Measurements from ENCODE around the gene DENND6B. TPM values are rescaled to one million over a fixed set of nuclear protein-coding genes. Genes with fewer than 3 reads are reported as not detected.

DENND6B gene
- total RNA-seq, 2 experiments from 2014 or later = 4.2 to 4.7 TPM

GRCh38 chr22:50292643-50293440 is 34.0 kb downstream of the DENND6B start:
- Mint-ChIP-seq H3K27me3 (peaks cover 6% of the 10 kb centered on the region), H3K4me1 (peaks cover 15% of the 10 kb centered on the region), H3K27ac (peak overlapping the region; percentile 68), H3K9me3 (no peaks in the 10 kb centered on the region), H3K36me3 (no peaks in the 10 kb centered on the region), H3K4me3 (peak overlapping the region; percentile 80)
- peak; percentile 32 for DNase-seq

- Mint-ChIP-seq H3K9me3 (no peaks in the 10 kb centered on the region), H3K4me1 (peaks cover 15% of the 10 kb centered on the region), H3K27ac (no peak overlapping the region), H3K36me3 (no peaks in the 10 kb centered on the region), H3K4me3 (no peak overlapping the region), H3K27me3 (peaks cover 6% of the 10 kb centered on the region)
- DNase-seq = no peak
Observed at GRCh38 chr22:50289942-50290630, 36.7 kb downstream of the DENND6B start.

GRCh38 chr22:50289151-50289941 is 37.5 kb downstream of the DENND6B start:
- H3K4me3 Mint-ChIP-seq = no peak overlapping the region
- H3K27ac Mint-ChIP-seq = no peak overlapping the region
- no peaks in the 10 kb centered on the region for H3K9me3 Mint-ChIP-seq
- H3K36me3 Mint-ChIP-seq = no peaks in the 10 kb centered on the region
- peaks cover 15% of the 10 kb centered on the region for H3K4me1 Mint-ChIP-seq
- DNase-seq = no peak
- H3K27me3 Mint-ChIP-seq = peaks cover 6% of the 10 kb centered on the region

- Mint-ChIP-seq H3K27me3 (peaks cover 6% of the 10 kb centered on the region), H3K27ac (no peak overlapping the region), H3K9me3 (no peaks in the 10 kb centered on the region), H3K36me3 (no peaks in the 10 kb centered on the region), H3K4me1 (peaks cover 8% of the 10 kb centered on the region), H3K4me3 (no peak overlapping the region)
- no peak for DNase-seq
Observed at GRCh38 chr22:50287731-50288130, 39.1 kb downstream of the DENND6B start.

GRCh38 chr22:50286701-50287318 is 40.0 kb downstream of the DENND6B start:
- Mint-ChIP-seq H3K4me3 (no peak overlapping the region), H3K36me3 (no peaks in the 10 kb centered on the region), H3K9me3 (no peaks in the 10 kb centered on the region), H3K4me1 (peaks cover under 1% of the 10 kb centered on the region), H3K27ac (no peak overlapping the region), H3K27me3 (peaks cover 3% of the 10 kb centered on the region)
- no peak for DNase-seq

- H3K9me3 Mint-ChIP-seq = no peaks in the 10 kb centered on the region
- DNase-seq = no peak
- no peaks in the 10 kb centered on the region for H3K4me1 Mint-ChIP-seq
- H3K4me3 Mint-ChIP-seq = no peak overlapping the region
- H3K27ac Mint-ChIP-seq = no peak overlapping the region
- H3K27me3 Mint-ChIP-seq = no peaks in the 10 kb centered on the region
- no peaks in the 10 kb centered on the region for H3K36me3 Mint-ChIP-seq
Observed at GRCh38 chr22:50286275-50286674, 40.5 kb downstream of the DENND6B start.

GRCh38 chr22:50285568-50286229 is 41.1 kb downstream of the DENND6B start:
- Mint-ChIP-seq H3K4me1 (no peaks in the 10 kb centered on the region), H3K27me3 (no peaks in the 10 kb centered on the region), H3K4me3 (no peak overlapping the region), H3K36me3 (no peaks in the 10 kb centered on the region), H3K27ac (no peak overlapping the region), H3K9me3 (no peaks in the 10 kb centered on the region)
- no peak for DNase-seq

GRCh38 chr22:50284479-50284878 is 42.3 kb downstream of the DENND6B start:
- Mint-ChIP-seq H3K4me3 (no peak overlapping the region), H3K4me1 (no peaks in the 10 kb centered on the region), H3K36me3 (peaks cover 1% of the 10 kb centered on the region), H3K27me3 (no peaks in the 10 kb centered on the region), H3K9me3 (no peaks in the 10 kb centered on the region), H3K27ac (no peak overlapping the region)
- DNase-seq = no peak

- Mint-ChIP-seq H3K9me3 (no peaks in the 10 kb centered on the region), H3K4me3 (no peak overlapping the region), H3K27me3 (no peaks in the 10 kb centered on the region), H3K36me3 (peaks cover 1% of the 10 kb centered on the region), H3K4me1 (no peaks in the 10 kb centered on the region), H3K27ac (no peak overlapping the region)
- DNase-seq = no peak
Observed at GRCh38 chr22:50283821-50284220, 43.0 kb downstream of the DENND6B start.

- Mint-ChIP-seq H3K27me3 (no peaks in the 10 kb centered on the region), H3K4me1 (no peaks in the 10 kb centered on the region), H3K4me3 (no peak overlapping the region), H3K36me3 (peaks cover 1% of the 10 kb centered on the region), H3K27ac (no peak overlapping the region), H3K9me3 (no peaks in the 10 kb centered on the region)
- no peak for DNase-seq
Observed at GRCh38 chr22:50282361-50283155, 44.3 kb downstream of the DENND6B start.

- Mint-ChIP-seq H3K27me3 (no peaks in the 10 kb centered on the region), H3K27ac (no peak overlapping the region), H3K4me3 (no peak overlapping the region), H3K9me3 (no peaks in the 10 kb centered on the region), H3K36me3 (peaks cover 1% of the 10 kb centered on the region), H3K4me1 (no peaks in the 10 kb centered on the region)
- no peak for DNase-seq
Observed at GRCh38 chr22:50281957-50282356, 44.9 kb downstream of the DENND6B start.

GRCh38 chr22:50281384-50281760 is 45.4 kb downstream of the DENND6B start:
- no peak for DNase-seq
- no peaks in the 10 kb centered on the region for H3K27me3 Mint-ChIP-seq
- H3K27ac Mint-ChIP-seq = no peak overlapping the region
- no peaks in the 10 kb centered on the region for H3K9me3 Mint-ChIP-seq
- H3K4me3 Mint-ChIP-seq = no peak overlapping the region
- H3K4me1 Mint-ChIP-seq = no peaks in the 10 kb centered on the region
- H3K36me3 Mint-ChIP-seq = peaks cover 1% of the 10 kb centered on the region

- peaks cover 1% of the 10 kb centered on the region for H3K36me3 Mint-ChIP-seq
- DNase-seq = no peak
Observed at GRCh38 chr22:50280708-50281383, 46.0 kb downstream of the DENND6B start.

More at GRCh38 chr22:50280708-50281383, 46.0 kb downstream of the DENND6B start:
- no peaks in the 10 kb centered on the region for H3K4me1 Mint-ChIP-seq
- no peaks in the 10 kb centered on the region for H3K9me3 Mint-ChIP-seq
- H3K4me3 Mint-ChIP-seq = no peak overlapping the region
- no peak overlapping the region for H3K27ac Mint-ChIP-seq
- H3K27me3 Mint-ChIP-seq = no peaks in the 10 kb centered on the region
